GM19238 (cell line): Measurements from ENCODE around the gene RMND1.
"Not testable (repeated sequence)": the region's sequence is repeated elsewhere in the genome, so short reads cannot be mapped to it uniquely, and the experiment has no call there.

ENCODE experiments used
- DNase-seq: peaks from one replicate; pipeline ENCODE4 v3.0.0; 2011; ENCODE audit warnings: low spot score; ENCODE audit not compliant: insufficient read length

The RMND1 gene

GRCh38 chr6:151452750-151453427 lies 963 bp upstream of the RMND1 start:
- no peak for DNase-seq

- DNase-seq, result no peak
These were observed 443 bp downstream of the RMND1 start for GRCh38 chr6:151451417-151451949.

GRCh38 chr6:151450928-151451327 lies 998 bp downstream of the RMND1 start:
- DNase-seq, result not testable (repeated sequence)

DNA sequence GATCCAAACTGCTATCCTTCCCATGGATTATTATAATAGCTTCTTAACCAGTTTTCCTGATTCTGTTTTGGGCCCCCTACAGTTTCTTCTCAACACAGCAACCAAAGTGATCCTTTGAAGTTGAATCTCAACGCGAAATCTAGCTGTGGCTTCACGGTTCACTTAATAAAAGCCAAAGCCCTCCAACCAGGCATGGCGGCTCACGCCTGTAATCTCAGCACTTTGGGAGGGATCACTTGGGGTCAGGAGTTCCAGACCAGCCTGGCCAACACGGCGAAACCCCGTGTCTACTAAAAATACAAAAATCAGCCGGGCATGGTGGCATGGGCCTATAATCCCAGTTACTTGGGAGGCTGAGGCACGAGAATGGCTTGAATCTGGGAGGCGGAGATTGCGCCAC lies 3.3 kb downstream of the RMND1 start:
- DNase-seq, result no peak

- no peak for DNase-seq
These were observed 4.7 kb downstream of the RMND1 start for GRCh38 chr6:151447237-151447636.

DNA sequence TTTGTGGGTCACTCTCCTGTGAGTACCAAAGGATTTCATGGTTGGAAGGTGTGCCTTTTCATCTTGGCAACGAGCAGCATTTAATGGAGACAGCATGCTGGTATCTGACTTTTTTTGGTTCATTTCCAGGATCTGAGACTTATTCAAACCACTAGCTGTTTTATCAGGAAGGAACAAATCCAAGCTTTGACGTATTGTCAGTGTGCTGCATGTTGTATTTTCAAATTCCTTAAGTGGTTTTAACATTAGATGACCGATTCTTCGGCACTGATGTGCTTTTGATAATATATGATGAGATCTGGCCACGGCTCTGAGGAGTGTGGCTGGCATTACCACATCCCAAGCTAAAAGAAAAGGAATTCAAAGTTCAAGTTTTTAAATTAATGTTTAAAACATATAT lies 6.4 kb downstream of the RMND1 start:
- no peak for DNase-seq

DNA sequence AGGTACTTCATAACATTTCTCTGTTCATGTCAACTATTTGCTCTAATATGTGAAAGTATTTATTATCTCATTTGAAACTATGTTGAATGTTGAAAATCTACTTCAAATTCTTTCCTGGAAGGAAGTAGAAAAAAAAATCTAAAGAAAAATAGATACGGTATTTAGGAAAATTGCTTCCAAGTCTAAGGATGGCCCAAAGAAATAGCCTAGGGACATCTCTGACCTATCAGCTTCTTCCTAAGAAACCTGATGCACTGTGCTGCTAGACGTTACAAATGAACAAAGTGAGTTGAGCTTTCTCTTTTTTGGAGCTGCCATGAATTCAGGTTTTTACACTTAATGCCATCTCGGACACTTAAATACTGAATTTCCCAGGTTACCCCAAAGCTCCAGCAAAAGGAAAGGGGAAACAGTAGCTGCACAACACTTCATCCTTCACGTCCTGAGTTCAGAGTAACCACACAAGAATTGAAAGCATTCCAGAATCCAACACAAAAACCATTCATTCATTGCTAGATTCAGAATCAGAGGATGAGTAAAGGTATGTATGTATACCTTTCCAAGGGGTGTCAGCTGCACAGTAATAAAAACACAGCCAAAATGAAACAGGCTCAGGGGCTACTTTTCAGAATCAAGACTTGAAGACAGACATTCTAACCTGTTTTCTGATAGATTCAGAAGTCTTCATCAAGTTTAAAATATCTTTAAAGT lies 7.9 kb downstream of the RMND1 start:
- DNase-seq, result no peak

- no peak for DNase-seq
These were observed 8.5 kb downstream of the RMND1 start for GRCh38 chr6:151443454-151443853.

DNA sequence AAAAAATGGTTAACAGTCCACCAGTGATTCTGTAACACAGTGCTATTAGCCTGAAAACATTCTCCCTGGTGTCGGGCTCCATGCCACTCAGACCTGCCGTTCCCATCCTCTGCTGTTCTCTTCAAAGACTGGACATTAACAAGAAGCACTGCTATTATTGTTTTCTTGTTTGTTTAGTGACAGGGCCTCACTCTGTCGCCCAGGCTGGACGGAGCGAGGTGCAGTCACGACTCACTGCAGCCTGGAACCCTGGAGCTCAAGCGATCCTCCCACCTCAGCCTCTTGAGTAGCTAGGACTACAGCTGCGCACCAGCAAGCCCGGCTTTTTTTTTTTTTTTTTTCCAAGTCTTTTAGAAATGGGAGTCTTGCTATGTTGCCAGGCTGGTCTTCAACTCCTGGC lies 9.6 kb downstream of the RMND1 start:
- DNase-seq, result no peak

- no peak for DNase-seq
These were observed 10.3 kb downstream of the RMND1 start for GRCh38 chr6:151441390-151442166.

DNA sequence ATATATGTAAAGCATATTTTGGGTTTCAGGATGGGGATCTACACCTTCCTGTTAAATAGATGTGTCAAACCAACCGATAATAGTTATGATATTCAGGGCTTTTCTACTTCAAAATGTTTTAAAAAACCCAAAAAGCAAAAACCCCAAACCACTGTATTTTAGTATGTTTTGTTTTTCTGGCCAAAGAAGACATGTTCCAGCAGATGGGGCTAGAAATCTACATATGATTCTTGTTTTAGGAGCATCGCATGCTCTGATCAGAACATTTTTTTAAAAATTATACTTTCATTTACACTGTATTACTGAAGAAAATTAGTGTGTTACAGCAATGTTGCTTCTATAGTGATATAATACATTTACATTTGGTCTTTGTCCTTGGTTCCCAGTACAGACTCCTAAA lies 11.0 kb downstream of the RMND1 start:
- DNase-seq, result no peak

GRCh38 chr6:151440498-151440897 lies 11.4 kb downstream of the RMND1 start:
- DNase-seq, result no peak

GRCh38 chr6:151437401-151437800 lies 14.5 kb downstream of the RMND1 start:
- DNase-seq, result no peak

GRCh38 chr6:151436802-151437201 lies 15.1 kb downstream of the RMND1 start:
- no peak for DNase-seq

DNA sequence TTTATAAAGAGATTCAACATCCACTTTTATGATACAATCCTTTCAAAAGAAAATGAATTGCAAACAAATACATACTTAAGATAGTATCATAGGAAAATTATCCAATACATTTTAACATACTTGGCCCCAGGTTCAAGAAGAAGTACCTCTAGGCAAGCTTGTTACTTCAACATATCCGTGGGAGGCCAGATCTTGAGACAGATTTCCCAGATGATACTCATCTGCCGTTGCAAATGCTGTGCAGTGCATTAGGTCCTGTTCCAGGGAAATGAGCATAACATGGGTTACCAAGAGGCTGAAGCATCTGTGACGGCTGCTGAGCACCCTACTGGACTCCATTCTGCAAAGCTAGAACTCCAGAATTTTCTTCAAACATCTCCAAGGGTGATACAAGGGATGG lies 15.6 kb downstream of the RMND1 start:
- no peak for DNase-seq

DNA sequence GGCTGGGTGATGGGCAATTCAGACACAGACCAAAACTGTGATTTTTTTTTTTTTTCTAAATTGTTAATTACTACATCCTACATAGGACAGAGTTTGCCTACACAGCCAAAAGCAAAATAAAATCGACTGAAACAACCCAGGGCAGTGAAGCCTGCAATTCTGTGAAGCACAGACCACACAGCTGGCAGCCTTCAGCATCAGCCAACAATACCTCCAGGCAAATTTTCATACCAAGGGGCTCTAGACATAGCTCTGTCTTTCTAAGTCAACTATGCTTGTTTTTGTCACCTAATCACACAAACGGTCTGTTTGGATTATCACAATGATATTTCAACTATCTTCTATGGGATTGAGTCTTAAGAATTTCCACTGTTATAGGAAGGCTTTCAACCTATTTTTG lies 17.6 kb downstream of the RMND1 start:
- DNase-seq, result no peak

GRCh38 chr6:151432651-151433050 lies 19.3 kb downstream of the RMND1 start:
- DNase-seq, result no peak

GRCh38 chr6:151431337-151431736 lies 20.6 kb downstream of the RMND1 start:
- DNase-seq, result no peak

DNA sequence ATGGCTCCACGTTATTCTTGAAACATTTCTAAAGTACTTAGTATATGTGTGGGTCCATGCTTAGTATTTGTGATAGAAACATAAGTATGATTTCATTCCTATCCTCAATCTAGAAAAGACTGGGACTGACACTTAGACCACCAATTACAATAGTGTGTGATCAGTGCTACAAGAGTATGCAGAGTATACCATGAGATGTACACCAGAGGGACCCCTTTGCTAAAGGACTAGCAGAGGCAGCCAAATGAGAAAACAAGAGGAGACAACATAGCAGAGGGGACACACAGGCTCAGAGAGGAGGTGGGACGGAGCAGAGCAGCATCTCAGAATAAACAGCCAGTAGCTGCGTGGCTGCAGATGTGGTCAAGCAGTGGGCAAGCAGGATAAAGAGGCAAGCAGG lies 21.0 kb downstream of the RMND1 start:
- DNase-seq, result no peak

GRCh38 chr6:151428093-151428735 lies 23.7 kb downstream of the RMND1 start:
- no peak for DNase-seq

DNA sequence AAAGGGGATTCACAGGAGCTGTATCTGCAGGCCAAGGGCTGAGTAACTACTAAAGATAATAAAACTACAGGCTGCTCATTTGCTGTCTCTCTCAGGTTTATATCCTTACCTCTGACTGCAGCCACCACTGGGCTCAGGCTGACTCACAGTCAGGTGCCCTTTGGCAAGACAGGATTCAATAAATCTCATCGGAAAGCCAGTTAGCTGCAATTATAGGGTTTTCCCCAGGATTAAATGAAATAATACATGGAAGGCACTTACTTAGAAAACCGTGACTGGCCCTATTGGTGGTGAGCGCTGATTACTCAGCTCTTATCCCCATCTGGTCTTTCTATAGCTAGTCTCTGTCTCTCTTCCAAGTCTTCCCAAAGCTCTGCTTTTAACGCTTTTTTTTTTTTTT lies 26.4 kb downstream of the RMND1 start:
- DNase-seq, result no peak

DNA sequence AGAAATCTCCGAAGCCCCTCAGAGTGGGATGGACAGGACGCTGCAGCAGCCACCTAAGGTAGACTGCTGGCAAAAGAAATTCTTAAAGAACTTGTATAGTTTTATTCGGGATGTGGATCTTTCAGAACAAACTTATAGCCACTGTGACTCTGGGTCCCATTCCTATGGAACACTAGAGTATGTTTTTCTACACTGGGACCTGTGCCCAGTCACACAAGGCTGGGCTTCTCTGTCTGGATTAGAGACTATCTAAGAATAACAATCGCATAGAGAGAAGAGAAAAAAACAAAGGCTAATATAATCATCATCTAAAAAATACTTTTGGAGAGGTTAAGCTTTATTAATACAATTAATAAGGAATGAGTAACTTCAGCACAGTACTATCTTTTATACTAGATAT lies 28.9 kb downstream of the RMND1 start:
- DNase-seq, result no peak
